Suprapubic skin (tissue), 4 donors: ENCODE results near the gene ACHE. TPM values are rescaled to one million over a fixed set of nuclear protein-coding genes. Genes with fewer than 3 reads are reported as not detected.

Experiments
- DNase-seq, 2 donors: peaks; one replicate each; pipeline ENCODE4 v3.0.0-alpha.2; 2019; ENCODE audit warnings: low spot score in 2 of 2
- H3K27ac ChIP-seq: fragments of 200-600 bp; sonication (generic); one replicate; pipeline ENCODE4 v1.5.1; 2019
- H3K27me3 ChIP-seq: fragments of 200-600 bp; sonication (generic); one replicate; pipeline ENCODE4 v1.5.1; 2019
- H3K36me3 ChIP-seq: fragments of 200-600 bp; sonication (generic); one replicate; pipeline ENCODE4 v1.5.1; 2019
- H3K4me1 ChIP-seq: fragments of 200-600 bp; sonication (generic); one replicate; pipeline ENCODE4 v1.5.1; 2019
- H3K4me3 ChIP-seq: fragments of 200-600 bp; sonication (generic); one replicate; pipeline ENCODE4 v1.5.1; 2019; ENCODE audit warnings: mild to moderate bottlenecking
- H3K9me3 ChIP-seq: fragments of 200-600 bp; sonication (generic); one replicate; pipeline ENCODE4 v1.5.1; 2019
- EP300 ChIP-seq: sonication (generic); formaldehyde crosslinking; IDR thresholded peaks from one replicate; pipeline ENCODE4 v1.6.1; 2017; ENCODE audit warnings: antibody characterized with exemption
- POLR2A ChIP-seq, 2 donors: fragments of 450-650 bp; IDR thresholded peaks; one replicate each; pipeline ENCODE4 v1.6.1; 2017; ENCODE audit warnings: antibody characterized with exemption in 2 of 2, mild to moderate bottlenecking in 2 of 2, moderate library complexity in 2 of 2
- POLR2AphosphoS5 ChIP-seq, 3 donors: sonication (generic); formaldehyde crosslinking; IDR thresholded peaks; one replicate each; pipeline ENCODE4 v1.6.1; 2017; ENCODE audit warnings: antibody characterized with exemption in 3 of 3
- WGBS: methylation state at CpG from one replicate; pipeline ENCODE4 v1.1.5; 2018; 5-methylcytosine and 5-hydroxymethylcytosine counted together
- total RNA-seq, 4 donors: library from RNA; depleted of rRNA; stranded (reverse); fragments of >200 nt; gene quantifications; one replicate each; pipeline ENCODE4 v1.1.0, GENCODE V29; 2016
- TF ChIP-seq, protein P1 (sequence below), 2 donors: fragments of 200-600 bp in 1 of 2; fragments of 450-650 bp in 1 of 2; sonication (generic) in 1 of 2; IDR thresholded peaks; one replicate each; pipeline ENCODE4 v1.5.1; 2016 to 2019; ENCODE audit warnings: antibody characterized with exemption in 2 of 2, mild to moderate bottlenecking in 1 of 2, moderate library complexity in 1 of 2

ACHE gene
- total RNA-seq, 4 donors from 2014 or later: 0.30 to 2.5 (median 0.81) TPM; not detected in 1

DNA sequence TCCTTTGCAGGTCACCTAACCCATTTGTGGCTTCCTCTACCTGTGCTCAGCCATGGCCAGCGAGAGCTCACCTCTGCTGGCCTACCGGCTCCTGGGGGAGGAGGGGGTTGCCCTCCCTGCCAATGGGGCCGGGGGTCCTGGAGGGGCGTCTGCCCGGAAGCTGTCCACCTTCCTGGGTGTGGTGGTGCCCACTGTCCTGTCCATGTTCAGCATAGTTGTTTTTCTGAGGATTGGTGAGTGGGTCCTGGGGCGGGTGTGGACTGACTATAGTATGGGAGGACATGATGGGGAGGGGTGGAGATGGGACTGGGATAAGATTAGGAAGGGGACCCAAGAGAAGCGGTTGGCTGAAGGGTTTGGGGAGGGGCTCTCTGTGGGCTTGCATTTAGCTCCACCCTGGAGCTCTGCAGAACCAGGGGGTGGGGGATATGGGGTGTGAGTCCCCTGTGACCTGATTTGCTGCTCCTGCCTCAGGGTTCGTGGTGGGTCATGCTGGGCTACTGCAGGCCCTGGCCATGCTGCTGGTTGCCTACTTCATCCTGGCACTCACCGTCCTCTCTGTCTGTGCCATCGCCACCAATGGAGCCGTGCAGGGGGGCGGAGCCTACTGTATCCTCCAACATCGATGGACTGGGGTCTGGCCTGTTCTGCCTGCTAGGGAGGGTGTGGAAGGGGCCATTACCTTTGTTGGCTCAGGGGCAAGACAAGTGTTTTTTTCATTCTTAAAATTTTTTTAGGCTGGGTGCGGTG lies 41.4 kb downstream of the ACHE start:
- Histone ChIP-seq H3K4me1 (peaks cover 26% of the 10 kb centered on the region), H3K27ac (no peak overlapping the region), H3K4me3 (no peak overlapping the region), H3K36me3 (peaks cover 22% of the 10 kb centered on the region), H3K9me3 (no peaks in the 10 kb centered on the region), H3K27me3 (no peaks in the 10 kb centered on the region)
- no peak for TF ChIP-seq POLR2A (IDR thresholded peaks at IDR 0.05)
- TF ChIP-seq POLR2AphosphoS5 (IDR thresholded peaks at IDR 0.05): no peak
- TF ChIP-seq, protein P1, sequence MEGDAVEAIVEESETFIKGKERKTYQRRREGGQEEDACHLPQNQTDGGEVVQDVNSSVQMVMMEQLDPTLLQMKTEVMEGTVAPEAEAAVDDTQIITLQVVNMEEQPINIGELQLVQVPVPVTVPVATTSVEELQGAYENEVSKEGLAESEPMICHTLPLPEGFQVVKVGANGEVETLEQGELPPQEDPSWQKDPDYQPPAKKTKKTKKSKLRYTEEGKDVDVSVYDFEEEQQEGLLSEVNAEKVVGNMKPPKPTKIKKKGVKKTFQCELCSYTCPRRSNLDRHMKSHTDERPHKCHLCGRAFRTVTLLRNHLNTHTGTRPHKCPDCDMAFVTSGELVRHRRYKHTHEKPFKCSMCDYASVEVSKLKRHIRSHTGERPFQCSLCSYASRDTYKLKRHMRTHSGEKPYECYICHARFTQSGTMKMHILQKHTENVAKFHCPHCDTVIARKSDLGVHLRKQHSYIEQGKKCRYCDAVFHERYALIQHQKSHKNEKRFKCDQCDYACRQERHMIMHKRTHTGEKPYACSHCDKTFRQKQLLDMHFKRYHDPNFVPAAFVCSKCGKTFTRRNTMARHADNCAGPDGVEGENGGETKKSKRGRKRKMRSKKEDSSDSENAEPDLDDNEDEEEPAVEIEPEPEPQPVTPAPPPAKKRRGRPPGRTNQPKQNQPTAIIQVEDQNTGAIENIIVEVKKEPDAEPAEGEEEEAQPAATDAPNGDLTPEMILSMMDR (IDR thresholded peaks at IDR 0.05): no peak
- TF ChIP-seq EP300: no peak
- WGBS: 95% methylated on average over 4 of the region's 14 CpGs
- no peak for DNase-seq

DNA sequence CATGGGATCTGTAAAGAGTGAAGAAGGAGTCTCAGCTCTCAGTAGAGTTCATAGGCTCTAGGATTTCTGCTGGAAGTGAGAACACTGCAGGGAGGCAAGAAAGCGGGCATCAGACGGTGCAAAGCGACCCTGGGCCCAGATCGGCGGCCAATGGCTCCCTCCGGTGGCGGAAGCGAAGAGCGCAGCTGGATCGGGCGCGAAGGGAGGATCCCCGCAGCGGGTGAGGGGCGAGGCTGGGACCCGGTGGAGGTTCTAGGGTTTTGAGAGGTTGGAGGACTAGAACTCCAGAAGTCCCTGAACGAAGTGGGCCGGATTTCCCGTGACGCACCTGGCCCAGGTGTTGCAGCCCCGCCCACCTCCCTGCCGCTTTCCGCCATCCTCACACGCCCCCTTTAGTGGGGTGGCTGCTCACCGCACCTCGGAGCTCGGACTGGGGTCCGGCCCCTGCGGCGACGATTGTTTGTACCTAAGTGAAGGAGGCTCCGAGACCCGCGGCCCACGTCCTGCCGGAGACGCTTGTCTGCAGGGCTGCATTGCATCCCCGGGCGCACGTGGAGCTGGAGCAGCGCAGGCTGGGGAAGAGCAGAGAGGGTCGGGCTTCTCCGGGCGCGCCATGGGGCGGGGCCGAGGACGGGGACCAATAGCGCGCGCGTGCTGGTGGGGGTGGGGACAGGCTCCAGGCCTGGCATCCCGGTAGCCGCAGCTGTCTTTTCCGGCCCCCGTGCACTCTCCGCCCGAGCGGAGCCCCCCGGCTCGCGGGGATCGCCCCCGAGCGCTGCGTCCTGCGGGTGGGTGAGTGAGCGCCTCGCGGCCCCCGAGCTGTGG lies 43.4 kb downstream of the ACHE start, which contains the start of gene SLC12A9:
TSS of gene SLC12A9 (plus strand) at position 666 of the 825 bp plus-strand sequence. CDS start 1,485 bp downstream, outside the sequence.
- Histone ChIP-seq H3K27me3 (no peaks in the 10 kb centered on the region), H3K27ac (peak within 1 kb of the TSS; percentile 59), H3K4me1 (peaks cover 26% of the 10 kb centered on the region), H3K4me3 (peak within 1 kb of the TSS; percentile 65), H3K36me3 (peaks cover 19% of the 10 kb centered on the region), H3K9me3 (no peaks in the 10 kb centered on the region)
- WGBS: 0% methylated on average over 4 of the region's 71 CpGs
- TF ChIP-seq EP300 (no peak), POLR2AphosphoS5 (IDR thresholded peaks at IDR 0.05) (peak in 1 of 3 donors; percentile 29), POLR2A (IDR thresholded peaks at IDR 0.05) (no peak)
- TF ChIP-seq, protein P1 (IDR thresholded peaks at IDR 0.05): peak; percentile 78 to 91
- peak; percentile 93 to 95 for DNase-seq

DNA sequence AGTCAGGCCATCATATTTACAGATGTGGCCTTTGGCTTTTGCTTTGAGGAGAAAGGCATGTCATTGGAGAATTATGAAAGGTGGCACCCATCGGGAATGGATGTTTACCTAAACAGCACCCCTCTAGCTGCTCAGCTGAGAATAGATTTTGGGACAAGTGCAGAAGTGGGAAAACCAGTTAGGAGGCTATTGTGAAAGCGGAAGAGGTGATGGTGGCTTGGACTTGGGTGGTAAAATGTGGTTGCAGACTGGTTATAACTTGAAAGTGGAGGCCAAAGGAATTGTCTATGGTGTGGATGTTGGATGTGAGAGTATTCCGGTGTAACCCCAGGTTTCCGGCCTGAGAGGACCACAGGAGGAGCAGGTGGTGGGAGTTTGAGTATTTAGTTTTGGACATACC lies 48.3 kb downstream of the ACHE start:
- H3K27me3 ChIP-seq: no peaks in the 10 kb centered on the region
- no peaks in the 10 kb centered on the region for H3K9me3 ChIP-seq
- no peak for TF ChIP-seq POLR2A (IDR thresholded peaks at IDR 0.05)
- H3K27ac ChIP-seq: no peak overlapping the region
- WGBS: 85% methylated on average over 4 of the region's 4 CpGs
- no peak overlapping the region for H3K4me3 ChIP-seq
- peaks cover 7% of the 10 kb centered on the region for H3K4me1 ChIP-seq
- no peak for DNase-seq
- no peaks in the 10 kb centered on the region for H3K36me3 ChIP-seq

DNA sequence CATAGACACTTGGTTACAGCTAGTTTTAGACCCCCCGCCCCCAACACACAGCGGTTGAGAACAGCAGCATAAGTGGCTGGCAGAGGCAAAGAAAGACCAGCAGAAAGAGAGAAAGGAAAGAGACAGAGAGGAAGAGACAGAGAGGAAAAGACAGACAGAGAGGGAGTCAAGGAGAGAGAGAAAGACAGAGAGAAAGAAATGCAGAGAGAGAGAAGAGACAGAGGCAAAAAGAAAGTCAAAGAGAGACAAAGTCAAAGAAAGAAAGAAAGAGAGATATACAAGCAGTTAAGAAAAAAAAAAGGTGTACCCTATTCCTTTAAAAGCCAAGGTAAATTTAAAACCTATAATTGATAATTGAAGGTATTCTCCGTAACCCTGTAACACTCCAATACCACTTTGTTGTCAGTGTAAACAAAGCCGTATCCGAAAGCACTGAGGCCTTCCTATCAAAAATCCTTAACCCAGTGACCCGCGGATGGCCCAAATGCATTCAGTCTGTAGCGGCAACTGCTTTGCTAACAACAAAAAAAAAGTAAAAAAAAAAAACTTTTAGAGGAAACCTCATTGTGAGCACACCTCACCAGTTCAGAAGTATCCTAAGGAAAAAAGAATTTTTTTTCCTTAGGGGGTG lies 55.1 kb downstream of the ACHE start:
- Histone ChIP-seq H3K9me3 (no peaks in the 10 kb centered on the region), H3K27me3 (no peaks in the 10 kb centered on the region), H3K36me3 (no peaks in the 10 kb centered on the region), H3K27ac (no peak overlapping the region), H3K4me3 (no peak overlapping the region), H3K4me1 (peaks cover 19% of the 10 kb centered on the region)
- WGBS: 75% methylated on average over 8 of the region's 8 CpGs
- no peak for DNase-seq
- TF ChIP-seq, protein P1 (IDR thresholded peaks at IDR 0.05): no peak
- TF ChIP-seq POLR2A (IDR thresholded peaks at IDR 0.05) (no peak), EP300 (no peak), POLR2AphosphoS5 (IDR thresholded peaks at IDR 0.05) (no peak)

Other genes starting within 250 kb of the ACHE start
- gene ACTL6B, start 239.4 kb downstream of the ACHE start, total RNA-seq: not detected
- 100 to 1,000 TPM; 228 to 311 (median 300) TPM for gene GNB2, start 222.1 kb downstream of the ACHE start, total RNA-seq
- gene GIGYF1, start 201.6 kb downstream of the ACHE start, total RNA-seq: 10 to 100 TPM; 29.0 to 91.6 (median 40.7) TPM
- 10 to 100 TPM; 39.4 to 55.8 (median 47.6) TPM for gene POP7, start 189.8 kb downstream of the ACHE start, total RNA-seq
- under 1 TPM in 1 of 4 donors, not detected in 3; 0.97 TPM for gene EPO, start 175.4 kb downstream of the ACHE start, total RNA-seq
- gene ZAN, start 162.3 kb downstream of the ACHE start, total RNA-seq: under 1 TPM; 0.08 to 0.42 (median 0.20) TPM
- gene EPHB4, start 68.4 kb downstream of the ACHE start, total RNA-seq: 10 to 100 TPM; 58.1 to 84.6 (median 81.6) TPM
- gene SLC12A9, start 43.2 kb downstream of the ACHE start, total RNA-seq: 10 to 100 TPM; 22.5 to 33.8 (median 26.4) TPM
- 100 to 1,000 TPM in 1 of 4 donors, 10 to 100 TPM in 3; 66.3 to 113 (median 80.7) TPM for gene TRIP6, start 28.5 kb downstream of the ACHE start, total RNA-seq
- 100 to 1,000 TPM in 2 of 4 donors, 10 to 100 TPM in 2; 62.8 to 163 (median 92.8) TPM for gene SRRT, start 20.8 kb downstream of the ACHE start, total RNA-seq
- 1 to 10 TPM; 1.1 to 2.3 (median 1.7) TPM for gene UFSP1, start 6.2 kb downstream of the ACHE start, total RNA-seq
- gene MUC3A, start 53.6 kb upstream of the ACHE start, total RNA-seq: not detected
- not detected for gene MUC12, start 73.7 kb upstream of the ACHE start, total RNA-seq
- gene MUC17, start 124.2 kb upstream of the ACHE start, total RNA-seq: under 1 TPM; 0.08 to 0.25 (median 0.14) TPM
- gene TRIM56, start 189.6 kb upstream of the ACHE start, total RNA-seq: 10 to 100 TPM; 12.1 to 28.9 (median 17.8) TPM
- 10 to 100 TPM in 2 of 4 donors, 1 to 10 TPM in 2; 6.7 to 22.9 (median 13.0) TPM for gene SERPINE1, start 231.2 kb upstream of the ACHE start, total RNA-seq